Panc1 (cell line): Measurements from ENCODE around the gene SPRR2D. TPM values are rescaled to one million over a fixed set of nuclear protein-coding genes. Genes with fewer than 3 reads are reported as not detected.

Source experiments
- total RNA-seq: library from RNA; stranded (reverse); gene quantifications from one replicate; pipeline ENCODE4 v1.2.1, GENCODE V29; 2021; ENCODE audit not compliant: unreplicated experiment

SPRR2D gene
- total RNA-seq, 1 experiment from 2014 or later = not detected

Other genes with a start within 250 kb of the SPRR2D start
- not detected for gene LCE1D, start 244.4 kb downstream of the SPRR2D start, total RNA-seq
- not detected for gene LCE1C, start 234.5 kb downstream of the SPRR2D start, total RNA-seq
- gene LCE1B, start 229.1 kb downstream of the SPRR2D start, total RNA-seq = not detected
- gene LCE1A, start 213.6 kb downstream of the SPRR2D start, total RNA-seq = not detected
- not detected for gene LCE6A, start 198.3 kb downstream of the SPRR2D start, total RNA-seq
- gene LCE7A, start 181.1 kb downstream of the SPRR2D start, total RNA-seq = not detected
- gene SMCP, start 162.8 kb downstream of the SPRR2D start, total RNA-seq = not detected
- not detected for gene IVL, start 132.6 kb downstream of the SPRR2D start, total RNA-seq
- not detected for gene SPRR5, start 93.9 kb downstream of the SPRR2D start, total RNA-seq
- not detected for gene SPRR4, start 70.5 kb downstream of the SPRR2D start, total RNA-seq
- gene SPRR1A, start 57.0 kb downstream of the SPRR2D start, total RNA-seq = not detected
- not detected for gene SPRR3, start 39.4 kb downstream of the SPRR2D start, total RNA-seq
- gene SPRR1B, start 9.9 kb downstream of the SPRR2D start, total RNA-seq = not detected
- not detected for gene SPRR2A, start 16.4 kb upstream of the SPRR2D start, total RNA-seq
- not detected for gene SPRR2B, start 30.5 kb upstream of the SPRR2D start, total RNA-seq
- gene SPRR2E, start 53.4 kb upstream of the SPRR2D start, total RNA-seq = not detected
- gene SPRR2F, start 72.4 kb upstream of the SPRR2D start, total RNA-seq = not detected
- gene SPRR2G, start 109.8 kb upstream of the SPRR2D start, total RNA-seq = not detected
- not detected for gene LELP1, start 162.3 kb upstream of the SPRR2D start, total RNA-seq
- gene PRR9, start 176.5 kb upstream of the SPRR2D start, total RNA-seq = not detected
- not detected for gene LORICRIN, start 218.6 kb upstream of the SPRR2D start, total RNA-seq